MM.1S (cell line): ENCODE results near the gene PCGF3.

Experiments
- DNase-seq: peaks from one replicate; pipeline ENCODE4 v3.0.0-alpha.2; 2015
- H2AFZ ChIP-seq: fragments of 300-600 bp; sonication (generic); 2 replicates; pipeline ENCODE4 v1.6.0; 2016; ENCODE audit warnings: antibody characterized with exemption, low read length
- H3F3A ChIP-seq: fragments of 300-600 bp; sonication (generic); 2 replicates; pipeline ENCODE4 v1.6.1; 2016; ENCODE audit warnings: mild to moderate bottlenecking, antibody characterized with exemption, low read length, moderate library complexity, mixed read lengths; ENCODE audit not compliant: insufficient read depth
- H3K27ac ChIP-seq: fragments of 300-600 bp; sonication (generic); 2 replicates; pipeline ENCODE4 v1.5.1; 2016; ENCODE audit warnings: mild to moderate bottlenecking, low read length
- H3K27me3 ChIP-seq: fragments of 300-600 bp; sonication (generic); replicated peaks from 2 replicates; pipeline ENCODE4 v1.6.0; 2016; ENCODE audit warnings: low read length; ENCODE audit not compliant: insufficient read depth
- H3K36me3 ChIP-seq: fragments of 300-600 bp; sonication (generic); replicated peaks from 2 replicates; pipeline ENCODE4 v1.6.1; 2016; ENCODE audit warnings: mild to moderate bottlenecking, low read length, mixed read lengths; ENCODE audit not compliant: insufficient read depth
- H3K4me1 ChIP-seq: fragments of 300-600 bp; sonication (generic); 2 replicates; pipeline ENCODE4 v1.6.1; 2016; ENCODE audit warnings: low read length, mixed read lengths
- H3K4me2 ChIP-seq: fragments of 300-600 bp; sonication (generic); 2 replicates; pipeline ENCODE4 v1.6.0; 2016; ENCODE audit warnings: low read depth, low read length
- H3K4me3 ChIP-seq: fragments of 300-600 bp; sonication (generic); 2 replicates; pipeline ENCODE4 v1.5.1; 2016; ENCODE audit warnings: low read length, mixed read lengths
- H3K79me2 ChIP-seq: fragments of 300-600 bp; sonication (generic); 2 replicates; pipeline ENCODE4 v1.6.1; 2016; ENCODE audit warnings: mixed run types, low read length, mixed read lengths
- H3K9ac ChIP-seq: fragments of 300-600 bp; sonication (generic); 2 replicates; pipeline ENCODE4 v1.6.1; 2016; ENCODE audit warnings: low read length, mixed read lengths
- H3K9me2 ChIP-seq: fragments of 300-600 bp; sonication (generic); replicated peaks from 2 replicates; pipeline ENCODE4 v1.6.1; 2016; ENCODE audit warnings: mild to moderate bottlenecking, low read length, mixed read lengths; ENCODE audit not compliant: insufficient read depth
- H3K9me3 ChIP-seq: fragments of 300-600 bp; sonication (generic); replicated peaks from 2 replicates; pipeline ENCODE4 v1.6.1; 2016; ENCODE audit warnings: mild to moderate bottlenecking, low read length, mixed read lengths; ENCODE audit not compliant: insufficient read depth
- H4K20me1 ChIP-seq: fragments of 300-600 bp; sonication (generic); 2 replicates; pipeline ENCODE4 v1.6.1; 2016; ENCODE audit warnings: mild to moderate bottlenecking, low read length, moderate library complexity, mixed read lengths; ENCODE audit not compliant: insufficient read depth
- CTCF ChIP-seq: fragments of 300-600 bp; sonication (generic); IDR thresholded peaks from 2 replicates; pipeline ENCODE4 v1.5.1; 2016; ENCODE audit warnings: antibody characterized with exemption, low read length, mixed read lengths
- EZH2 ChIP-seq: fragments of 300-600 bp; sonication (generic); optimal IDR thresholded peaks from 2 replicates; pipeline ENCODE3; 2017; ENCODE audit warnings: low read depth, mild to moderate bottlenecking, antibody characterized with exemption, low read length, mixed read lengths
- EZH2phosphoT487 ChIP-seq: fragments of 300-600 bp; sonication (generic); IDR thresholded peaks from 2 replicates; pipeline ENCODE4 v1.6.1; 2018; ENCODE audit warnings: antibody characterized with exemption, low read length

Gene PCGF3

GRCh38 chr4:766152-766515 is 60.5 kb downstream of the PCGF3 start:
- H3K27ac ChIP-seq: no peak overlapping the region

GRCh38 chr4:766559-767283 is 61.1 kb downstream of the PCGF3 start:
- peaks cover 9% of the 10 kb centered on the region; the same call in 1 of the 2 replicates for H3K79me2 ChIP-seq
- H3K9ac ChIP-seq: no peak overlapping the region
- no peaks in the 10 kb centered on the region for H3K9me3 ChIP-seq
- H3K27ac ChIP-seq: no peak overlapping the region
- no peaks in the 10 kb centered on the region for H3F3A ChIP-seq
- no peak for DNase-seq
- H3K9me2 ChIP-seq: no peaks in the 10 kb centered on the region
- no peaks in the 10 kb centered on the region for H3K4me1 ChIP-seq
- H2AFZ ChIP-seq: no peak overlapping the region
- H3K4me2 ChIP-seq: no peak overlapping the region
- H3K36me3 ChIP-seq: peaks cover 15% of the 10 kb centered on the region
- no peak overlapping the region for H3K4me3 ChIP-seq
- H3K27me3 ChIP-seq: no peaks in the 10 kb centered on the region
- H4K20me1 ChIP-seq: no peaks in the 10 kb centered on the region
- TF ChIP-seq EZH2phosphoT487 (no peak), CTCF (no peak), EZH2 (no peak)

More at GRCh38 chr4:766152-766515, 60.5 kb downstream of the PCGF3 start:
- Histone ChIP-seq H3K27me3 (no peaks in the 10 kb centered on the region), H4K20me1 (no peaks in the 10 kb centered on the region), H3K9ac (no peak overlapping the region), H3K79me2 (peaks cover 9% of the 10 kb centered on the region; the same call in 1 of the 2 replicates), H3K9me3 (no peaks in the 10 kb centered on the region), H3F3A (no peaks in the 10 kb centered on the region), H3K4me1 (no peaks in the 10 kb centered on the region), H3K9me2 (no peaks in the 10 kb centered on the region), H3K4me2 (no peak overlapping the region), H2AFZ (no peak overlapping the region), H3K36me3 (peaks cover 15% of the 10 kb centered on the region), H3K4me3 (no peak overlapping the region)
- no peak for TF ChIP-seq EZH2
- TF ChIP-seq EZH2phosphoT487: no peak
- no peak for TF ChIP-seq CTCF
- DNase-seq: no peak

GRCh38 chr4:768076-768475 is 62.4 kb downstream of the PCGF3 start:
- Histone ChIP-seq H3K9me3 (no peaks in the 10 kb centered on the region), H2AFZ (no peak overlapping the region), H3K4me1 (no peaks in the 10 kb centered on the region), H3F3A (no peaks in the 10 kb centered on the region), H3K9ac (no peak overlapping the region), H3K79me2 (peaks cover 13% of the 10 kb centered on the region), H3K36me3 (peaks cover 20% of the 10 kb centered on the region), H4K20me1 (no peaks in the 10 kb centered on the region), H3K27me3 (no peaks in the 10 kb centered on the region), H3K4me2 (no peak overlapping the region), H3K9me2 (no peaks in the 10 kb centered on the region), H3K4me3 (no peak overlapping the region), H3K27ac (no peak overlapping the region)
- no peak for TF ChIP-seq EZH2phosphoT487
- no peak for TF ChIP-seq CTCF
- TF ChIP-seq EZH2: no peak
- DNase-seq: no peak
